ENCODE measurements around the gene S100A12. TPM values are rescaled to one million over a fixed set of nuclear protein-coding genes. Genes with fewer than 3 reads are reported as not detected.
A peak's percentile ranks its signal among the peaks of the same experiment; 100 is the strongest.

S100A12 gene
- total RNA-seq, 1 experiment from 2014 or later: not detected

DNA sequence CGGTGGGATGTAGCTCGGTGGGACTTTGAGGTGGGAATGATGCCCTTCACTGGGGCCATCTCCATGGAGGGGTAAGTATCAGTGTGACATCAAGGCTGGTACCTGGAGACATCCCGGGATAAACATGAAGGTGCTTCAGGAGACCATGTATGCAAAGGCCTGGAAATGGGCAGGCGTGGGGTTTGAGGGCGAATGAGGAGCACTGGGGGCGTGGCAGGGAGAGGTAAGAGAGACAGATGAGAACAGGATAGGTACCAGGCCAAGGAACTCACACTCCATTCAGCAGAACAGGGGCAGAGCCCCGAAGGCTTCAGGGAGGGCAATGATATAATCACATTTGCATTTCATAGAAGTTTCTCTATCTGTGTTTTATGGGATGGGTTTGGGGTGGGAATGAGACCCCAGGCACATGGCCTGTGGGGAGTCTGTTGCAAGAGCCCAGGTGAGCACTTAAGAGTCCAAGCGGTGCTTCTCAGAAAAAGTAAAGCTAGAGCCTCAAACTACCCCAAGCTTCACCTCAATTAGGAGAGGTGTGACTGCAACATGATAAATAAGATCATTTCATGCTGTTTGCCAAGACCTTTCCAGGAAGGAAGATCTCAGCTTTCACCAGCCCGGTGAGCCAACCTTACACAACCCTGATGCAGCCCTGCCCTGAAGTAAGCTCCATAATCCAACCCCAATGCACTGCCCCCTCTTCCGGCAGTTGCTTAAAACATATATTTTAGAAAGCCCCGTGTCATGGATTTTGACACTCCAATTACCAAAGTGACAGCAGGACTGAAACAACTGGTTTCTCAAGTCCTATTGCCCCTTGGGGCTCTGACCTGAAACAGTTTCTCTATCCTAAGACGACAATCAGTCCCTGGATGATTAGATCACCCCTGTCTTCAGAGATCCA lies 10.4 kb downstream of the S100A12 start:
- H2AFZ ChIP-seq (ENCODE audit: low read length): 0 out of 2 replicates have a peak overlapping the region, but pooled peaks have one; percentile 13
- no peaks in the 10 kb centered on the region for H3K9me3 ChIP-seq (ENCODE audit: low read length)
- POLR2A ChIA-PET (ENCODE audit: unreplicated experiment): no interaction called here
- no peaks in the 10 kb centered on the region for H4K20me1 ChIP-seq (ENCODE audit: low read length)
- no peaks in the 10 kb centered on the region for H3K27me3 ChIP-seq (ENCODE audit: low read length)
- TF ChIP-seq, protein P1, sequence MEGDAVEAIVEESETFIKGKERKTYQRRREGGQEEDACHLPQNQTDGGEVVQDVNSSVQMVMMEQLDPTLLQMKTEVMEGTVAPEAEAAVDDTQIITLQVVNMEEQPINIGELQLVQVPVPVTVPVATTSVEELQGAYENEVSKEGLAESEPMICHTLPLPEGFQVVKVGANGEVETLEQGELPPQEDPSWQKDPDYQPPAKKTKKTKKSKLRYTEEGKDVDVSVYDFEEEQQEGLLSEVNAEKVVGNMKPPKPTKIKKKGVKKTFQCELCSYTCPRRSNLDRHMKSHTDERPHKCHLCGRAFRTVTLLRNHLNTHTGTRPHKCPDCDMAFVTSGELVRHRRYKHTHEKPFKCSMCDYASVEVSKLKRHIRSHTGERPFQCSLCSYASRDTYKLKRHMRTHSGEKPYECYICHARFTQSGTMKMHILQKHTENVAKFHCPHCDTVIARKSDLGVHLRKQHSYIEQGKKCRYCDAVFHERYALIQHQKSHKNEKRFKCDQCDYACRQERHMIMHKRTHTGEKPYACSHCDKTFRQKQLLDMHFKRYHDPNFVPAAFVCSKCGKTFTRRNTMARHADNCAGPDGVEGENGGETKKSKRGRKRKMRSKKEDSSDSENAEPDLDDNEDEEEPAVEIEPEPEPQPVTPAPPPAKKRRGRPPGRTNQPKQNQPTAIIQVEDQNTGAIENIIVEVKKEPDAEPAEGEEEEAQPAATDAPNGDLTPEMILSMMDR (conservative IDR thresholded peaks at IDR 0.05; ENCODE audit: low read depth, low read length): 0 out of 2 replicates have a peak, but pooled peaks have one; percentile 16
- no peak for TF ChIP-seq EZH2 (IDR thresholded peaks at IDR 0.05; ENCODE audit: low read length, unreplicated experiment)
- no peaks in the 10 kb centered on the region for H3K79me2 ChIP-seq (ENCODE audit: low read length)
- intact Hi-C loops (cut with micrococcal nuclease): no loop called here
- no peaks in the 10 kb centered on the region for H3K36me3 ChIP-seq (ENCODE audit: low read depth, low read length)
- H3K4me2 ChIP-seq (ENCODE audit: low read length): peak overlapping the region; percentile 60
- BruUV-seq (replicated peaks): no TSS peak
- ATAC-seq: no peak
- H3K4me3 ChIP-seq (ENCODE audit: low read length): no peak overlapping the region
- H3K9ac ChIP-seq (ENCODE audit: low read length): no peak overlapping the region
- H3K27ac ChIP-seq (ENCODE audit: low read length): no peak overlapping the region
- no peaks in the 10 kb centered on the region for H3F3A ChIP-seq (ENCODE audit: low read length, unreplicated experiment)
- CTCF ChIA-PET: no interaction called here
- H3K9me2 ChIP-seq (replicated peaks; ENCODE audit: low read length): no peaks in the 10 kb centered on the region
- DNase-seq: peak; percentile 67
- H3K4me1 ChIP-seq (ENCODE audit: insufficient read depth, low read length): peaks cover 20% of the 10 kb centered on the region

- POLR2A ChIA-PET (ENCODE audit: unreplicated experiment): no interaction called here
- Histone ChIP-seq H3K79me2 (ENCODE audit: low read length) (no peaks in the 10 kb centered on the region), H3K4me3 (ENCODE audit: low read length) (no peak overlapping the region), H4K20me1 (ENCODE audit: low read length) (no peaks in the 10 kb centered on the region), H3K4me2 (ENCODE audit: low read length) (no peak overlapping the region), H3K36me3 (ENCODE audit: low read depth, low read length) (no peaks in the 10 kb centered on the region), H3K9me2 (replicated peaks; ENCODE audit: low read length) (no peaks in the 10 kb centered on the region), H3K4me1 (ENCODE audit: insufficient read depth, low read length) (peaks cover 18% of the 10 kb centered on the region), H3K27ac (ENCODE audit: low read length) (no peak overlapping the region), H3K9ac (ENCODE audit: low read length) (no peak overlapping the region), H2AFZ (ENCODE audit: low read length) (no peak overlapping the region), H3K27me3 (ENCODE audit: low read length) (no peaks in the 10 kb centered on the region), H3K9me3 (ENCODE audit: low read length) (no peaks in the 10 kb centered on the region), H3F3A (ENCODE audit: low read length, unreplicated experiment) (no peaks in the 10 kb centered on the region)
- intact Hi-C loops (cut with micrococcal nuclease): no loop called here
- no TSS peak for BruUV-seq (replicated peaks)
- no peak for ATAC-seq
- DNase-seq: peak; percentile 61
- CTCF ChIA-PET: no interaction called here
- TF ChIP-seq EZH2phosphoT487 (IDR thresholded peaks at IDR 0.05; ENCODE audit: borderline replicate concordance, low read length): no peak
- TF ChIP-seq, protein P1 (conservative IDR thresholded peaks at IDR 0.05; ENCODE audit: low read depth, low read length): no peak
- TF ChIP-seq EZH2 (IDR thresholded peaks at IDR 0.05; ENCODE audit: low read length, unreplicated experiment): no peak
Measured at GRCh38 chr1:153364156-153364555, 11.3 kb downstream of the S100A12 start.

DNA sequence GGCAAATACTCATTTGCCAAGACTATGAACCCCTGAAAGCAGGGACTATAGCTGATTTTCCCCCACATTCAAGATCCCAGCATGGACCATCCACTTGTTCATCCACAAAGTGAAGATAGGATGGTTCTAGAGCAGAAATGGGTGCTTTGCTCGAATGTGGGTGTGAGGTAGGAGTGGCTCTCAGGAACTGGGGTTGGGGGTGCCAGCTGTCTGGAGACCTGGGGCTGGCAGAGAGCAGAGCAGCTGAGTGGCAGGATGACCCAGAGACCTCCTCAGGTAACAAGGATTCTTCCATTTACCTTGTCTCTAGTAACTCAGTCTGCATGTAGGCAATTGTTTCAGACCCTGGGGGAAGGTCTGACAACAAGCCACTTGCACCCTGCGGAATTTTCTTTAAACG lies 11.8 kb downstream of the S100A12 start:
- Histone ChIP-seq H3F3A (ENCODE audit: low read length, unreplicated experiment) (no peaks in the 10 kb centered on the region), H3K9me3 (ENCODE audit: low read length) (no peaks in the 10 kb centered on the region), H3K9ac (ENCODE audit: low read length) (no peak overlapping the region), H2AFZ (ENCODE audit: low read length) (no peak overlapping the region), H4K20me1 (ENCODE audit: low read length) (no peaks in the 10 kb centered on the region), H3K4me3 (ENCODE audit: low read length) (no peak overlapping the region), H3K36me3 (ENCODE audit: low read depth, low read length) (no peaks in the 10 kb centered on the region), H3K4me1 (ENCODE audit: insufficient read depth, low read length) (peaks cover 19% of the 10 kb centered on the region), H3K27ac (ENCODE audit: low read length) (no peak overlapping the region), H3K27me3 (ENCODE audit: low read length) (no peaks in the 10 kb centered on the region), H3K9me2 (replicated peaks; ENCODE audit: low read length) (no peaks in the 10 kb centered on the region), H3K4me2 (ENCODE audit: low read length) (no peak overlapping the region), H3K79me2 (ENCODE audit: low read length) (no peaks in the 10 kb centered on the region)
- DNase-seq: no peak
- POLR2A ChIA-PET (ENCODE audit: unreplicated experiment): no interaction called here
- no TSS peak for BruUV-seq (replicated peaks)
- ATAC-seq: no peak
- intact Hi-C loops (cut with micrococcal nuclease): no loop called here
- TF ChIP-seq EZH2 (IDR thresholded peaks at IDR 0.05; ENCODE audit: low read length, unreplicated experiment) (no peak), EZH2phosphoT487 (IDR thresholded peaks at IDR 0.05; ENCODE audit: borderline replicate concordance, low read length) (no peak)
- CTCF ChIA-PET: no interaction called here
